IMR-90 (cell line): Measurements from ENCODE around the gene SRSF10. TPM values are rescaled to one million over a fixed set of nuclear protein-coding genes. Genes with fewer than 3 reads are reported as not detected.
A peak's percentile ranks its signal among the peaks of the same experiment; 100 is the strongest.

Source experiments
- MAZ ChIP-seq: IDR thresholded peaks from 2 replicates; pipeline ENCODE4 v1.6.1; 2012; ENCODE audit warnings: low read depth, mild to moderate bottlenecking, low read length, improper control_type of control experiment, moderate library complexity, borderline replicate concordance
- USF2 ChIP-seq: fragments of 150-350 bp; IDR thresholded peaks from 2 replicates; pipeline ENCODE4 v1.6.1; 2017; ENCODE audit warnings: mild to moderate bottlenecking, antibody characterized with exemption, low read length, low read depth
- polyA plus RNA-seq, 3 experiments: library from polyadenylated mRNA; depleted of rRNA; stranded (reverse); fragments of >200 nt; gene quantifications; 2 replicates each; pipeline ENCODE4 v1.2.3, GENCODE V29; 2012; ENCODE audit warnings: low replicate concordance in 1 of 3
- total RNA-seq: library from RNA; depleted of rRNA; stranded (reverse); fragments of >200 nt; gene quantifications from 2 replicates; pipeline ENCODE4 v1.2.3, GENCODE V29; 2012

SRSF10 gene
- total and polyA plus RNA-seq, 2 of the 4 experiments (the other 2 are of a cell fraction) = 90.1 to 110 TPM

- TF ChIP-seq USF2 = no peak; the same call in 1 of the 2 replicates
- peak; percentile 92; the same call in 1 of the 2 replicates for TF ChIP-seq MAZ
Measured at GRCh38 chr1:23959461-23960290, 20.5 kb downstream of the SRSF10 start, which contains the start of gene PNRC2 (continued).
